SK-N-SH treated with all-trans-retinoic acid at 6 μM for 48 hours (cell line): ENCODE data around the gene PLCB3.

Experiments
- RARB ChIP-seq: fragments of 250-450 bp; sonication (Bioruptor Pico); IDR thresholded peaks from 2 replicates; pipeline ENCODE4 v1.8.0; 2021; ENCODE audit warnings: mild to moderate bottlenecking, moderate library complexity
- SNAI2 ChIP-seq: fragments of 250-450 bp; sonication (Bioruptor Pico); IDR thresholded peaks from 2 replicates; pipeline ENCODE4 v1.5.0; 2020; ENCODE audit warnings: mild to moderate bottlenecking, moderate library complexity
- TF ChIP-seq, protein P1 (sequence below): fragments of 250-450 bp; sonication (Bioruptor Pico); IDR thresholded peaks from 2 replicates; pipeline ENCODE4 v1.5.1; 2020; ENCODE audit warnings: low read depth, mild to moderate bottlenecking, moderate library complexity
- TF ChIP-seq, protein P2 (sequence below): fragments of 250-450 bp; sonication (Bioruptor Pico); IDR thresholded peaks from 2 replicates; pipeline ENCODE4 v1.8.0; 2020; ENCODE audit warnings: mild to moderate bottlenecking, moderate library complexity, borderline replicate concordance

DNA sequence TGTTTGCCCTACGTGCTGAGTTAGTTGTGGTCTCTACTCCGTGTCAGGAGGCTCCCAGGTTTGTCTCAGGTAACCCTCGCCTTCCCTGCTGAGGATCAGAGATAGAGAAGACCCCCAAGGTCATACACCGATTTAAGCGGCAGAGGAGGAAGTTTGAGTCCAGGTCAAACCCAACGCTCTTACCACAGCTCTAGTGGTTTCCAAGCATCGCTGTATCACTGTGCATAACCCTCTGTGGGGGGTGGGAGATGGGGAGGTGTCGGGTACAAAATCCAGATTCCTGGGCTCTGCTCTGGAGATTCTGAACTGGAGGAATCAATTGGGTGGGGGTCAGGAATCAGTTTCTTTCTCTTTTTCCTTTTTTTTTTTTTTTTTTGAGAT lies 20.4 kb upstream of the PLCB3 start:
- TF ChIP-seq, protein P1, sequence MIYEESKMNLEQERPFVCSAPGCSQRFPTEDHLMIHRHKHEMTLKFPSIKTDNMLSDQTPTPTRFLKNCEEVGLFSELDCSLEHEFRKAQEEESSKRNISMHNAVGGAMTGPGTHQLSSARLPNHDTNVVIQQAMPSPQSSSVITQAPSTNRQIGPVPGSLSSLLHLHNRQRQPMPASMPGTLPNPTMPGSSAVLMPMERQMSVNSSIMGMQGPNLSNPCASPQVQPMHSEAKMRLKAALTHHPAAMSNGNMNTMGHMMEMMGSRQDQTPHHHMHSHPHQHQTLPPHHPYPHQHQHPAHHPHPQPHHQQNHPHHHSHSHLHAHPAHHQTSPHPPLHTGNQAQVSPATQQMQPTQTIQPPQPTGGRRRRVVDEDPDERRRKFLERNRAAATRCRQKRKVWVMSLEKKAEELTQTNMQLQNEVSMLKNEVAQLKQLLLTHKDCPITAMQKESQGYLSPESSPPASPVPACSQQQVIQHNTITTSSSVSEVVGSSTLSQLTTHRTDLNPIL (CRISPR knock-in tag): no peak
- TF ChIP-seq, protein P2, sequence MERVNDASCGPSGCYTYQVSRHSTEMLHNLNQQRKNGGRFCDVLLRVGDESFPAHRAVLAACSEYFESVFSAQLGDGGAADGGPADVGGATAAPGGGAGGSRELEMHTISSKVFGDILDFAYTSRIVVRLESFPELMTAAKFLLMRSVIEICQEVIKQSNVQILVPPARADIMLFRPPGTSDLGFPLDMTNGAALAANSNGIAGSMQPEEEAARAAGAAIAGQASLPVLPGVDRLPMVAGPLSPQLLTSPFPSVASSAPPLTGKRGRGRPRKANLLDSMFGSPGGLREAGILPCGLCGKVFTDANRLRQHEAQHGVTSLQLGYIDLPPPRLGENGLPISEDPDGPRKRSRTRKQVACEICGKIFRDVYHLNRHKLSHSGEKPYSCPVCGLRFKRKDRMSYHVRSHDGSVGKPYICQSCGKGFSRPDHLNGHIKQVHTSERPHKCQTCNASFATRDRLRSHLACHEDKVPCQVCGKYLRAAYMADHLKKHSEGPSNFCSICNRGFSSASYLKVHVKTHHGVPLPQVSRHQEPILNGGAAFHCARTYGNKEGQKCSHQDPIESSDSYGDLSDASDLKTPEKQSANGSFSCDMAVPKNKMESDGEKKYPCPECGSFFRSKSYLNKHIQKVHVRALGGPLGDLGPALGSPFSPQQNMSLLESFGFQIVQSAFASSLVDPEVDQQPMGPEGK (CRISPR knock-in tag): no peak
- TF ChIP-seq RARB: no peak
- no peak for TF ChIP-seq SNAI2
